GM23248 (cell line): ENCODE results near the gene CYS1. TPM values are rescaled to one million over a fixed set of nuclear protein-coding genes. Genes with fewer than 3 reads are reported as not detected.

Source experiments
- DNase-seq: peaks from one replicate; pipeline ENCODE4 v3.0.0-alpha.2; 2015
- H2AFZ ChIP-seq: fragments of 200-600 bp; sonication (generic); 2 replicates; pipeline ENCODE4 v1.6.1; 2016; ENCODE audit warnings: antibody characterized with exemption
- H3F3A ChIP-seq: fragments of 200-600 bp; sonication (generic); 2 replicates; pipeline ENCODE4 v1.6.1; 2016; ENCODE audit warnings: mild to moderate bottlenecking, antibody characterized with exemption, mixed run types; ENCODE audit not compliant: insufficient read depth
- H3K27ac ChIP-seq: fragments of 200-600 bp; sonication (generic); 2 replicates; pipeline ENCODE4 v1.5.1; 2016; ENCODE audit warnings: mild to moderate bottlenecking
- H3K27me3 ChIP-seq: fragments of 200-600 bp; sonication (generic); replicated peaks from 2 replicates; pipeline ENCODE4 v1.6.1; 2016; ENCODE audit warnings: mild to moderate bottlenecking; ENCODE audit not compliant: insufficient read depth
- H3K36me3 ChIP-seq: fragments of 200-600 bp; sonication (generic); 2 replicates; pipeline ENCODE4 v1.6.1; 2016; ENCODE audit warnings: low read depth, mild to moderate bottlenecking
- H3K4me1 ChIP-seq: fragments of 200-600 bp; sonication (generic); 2 replicates; pipeline ENCODE4 v1.6.1; 2016; ENCODE audit warnings: mild to moderate bottlenecking; ENCODE audit not compliant: insufficient read depth
- H3K4me2 ChIP-seq: fragments of 200-600 bp; sonication (generic); one replicate; pipeline ENCODE4 v1.6.1; 2016; ENCODE audit warnings: mild to moderate bottlenecking; ENCODE audit not compliant: unreplicated experiment
- H3K4me3 ChIP-seq: fragments of 200-600 bp; sonication (generic); 2 replicates; pipeline ENCODE4 v1.5.1; 2016; ENCODE audit warnings: mild to moderate bottlenecking
- H3K79me2 ChIP-seq: fragments of 200-600 bp; sonication (generic); 2 replicates; pipeline ENCODE4 v1.6.1; 2016; ENCODE audit warnings: mild to moderate bottlenecking; ENCODE audit not compliant: insufficient read depth
- H3K9ac ChIP-seq: fragments of 200-600 bp; sonication (generic); 2 replicates; pipeline ENCODE4 v1.6.1; 2016; ENCODE audit warnings: mild to moderate bottlenecking
- H3K9me2 ChIP-seq: fragments of 200-600 bp; sonication (generic); 2 replicates; pipeline ENCODE4 v1.6.1; 2016; ENCODE audit warnings: mixed run types, mild to moderate bottlenecking, moderate library complexity; ENCODE audit not compliant: insufficient read depth
- H3K9me3 ChIP-seq: fragments of 200-600 bp; sonication (generic); one replicate; pipeline ENCODE4 v1.6.1; 2017; ENCODE audit warnings: low read depth
- H4K20me1 ChIP-seq: fragments of 200-600 bp; sonication (generic); 2 replicates; pipeline ENCODE4 v1.6.0; 2016; ENCODE audit not compliant: insufficient read depth
- EZH2 ChIP-seq: fragments of 200-600 bp; sonication (generic); IDR thresholded peaks from 2 replicates; pipeline ENCODE4 v1.6.1; 2018; ENCODE audit warnings: antibody characterized with exemption, mild to moderate bottlenecking; ENCODE audit not compliant: insufficient read depth, poor library complexity, severe bottlenecking
- EZH2phosphoT487 ChIP-seq: fragments of 200-600 bp; sonication (generic); IDR thresholded peaks from 2 replicates; pipeline ENCODE4 v1.6.1; 2018; ENCODE audit warnings: antibody characterized with exemption, moderate library complexity, mild to moderate bottlenecking, low read depth; ENCODE audit not compliant: insufficient read depth
- WGBS, 2 experiments: methylation state at CpG; one replicate each; pipeline ENCODE4 v1.1.6; 2015 to 2017; ENCODE audit warnings: low lambda C conversion rate in 2 of 2, low coverage in 1 of 2; ENCODE audit errors: missing lambda C conversion rate in 2 of 2; 5-methylcytosine and 5-hydroxymethylcytosine counted together
- in situ Hi-C: fragments of 300-500 bp; cut with MboI; formaldehyde crosslinking; loops from 2 replicates; pipeline ENCODE4 v1.15.0; 2020
- polyA plus RNA-seq: library from polyadenylated mRNA; unstranded; fragments of >200 nt; fragmentation: Nextera tagmentation; extraction: Ambion mirVana; gene quantifications from 2 replicates; pipeline ENCODE4 v1.2.1, GENCODE V29; 2016
- total RNA-seq: library from RNA; depleted of rRNA; stranded (reverse); fragments of >200 nt; shearing (Covaris generic); gene quantifications from 2 replicates; pipeline ENCODE4 v1.2.3, GENCODE V29; 2014

The CYS1 gene
- total and polyA plus RNA-seq, 2 experiments from 2014 or later: 3.1 to 6.1 TPM

GRCh38 chr2:10125842-10126631 is 45.8 kb upstream of the CYS1 start:
- TF ChIP-seq EZH2phosphoT487 (no peak), EZH2 (no peak)
- Histone ChIP-seq H2AFZ (no peak overlapping the region), H3K4me2 (no peak overlapping the region), H3K27ac (no peak overlapping the region), H3K36me3 (no peaks in the 10 kb centered on the region), H3K27me3 (no peaks in the 10 kb centered on the region), H3F3A (peaks cover 25% of the 10 kb centered on the region), H3K9ac (no peak overlapping the region), H3K79me2 (peaks cover 6% of the 10 kb centered on the region; the same call in 1 of the 2 replicates), H3K9me2 (no peaks in the 10 kb centered on the region), H3K9me3 (no peaks in the 10 kb centered on the region), H3K4me3 (no peak overlapping the region), H3K4me1 (peaks cover 26% of the 10 kb centered on the region), H4K20me1 (no peaks in the 10 kb centered on the region)
- in situ Hi-C loops: no loop called here
- WGBS, 2 experiments: 80 to 85% methylated on average over 6 of the region's 6 CpGs
- no peak for DNase-seq

GRCh38 chr2:10124538-10125045 is 44.4 kb upstream of the CYS1 start:
- peaks cover 6% of the 10 kb centered on the region; the same call in 1 of the 2 replicates for H3K79me2 ChIP-seq
- peak overlapping the region; percentile 93 for H3K4me2 ChIP-seq
- in situ Hi-C loops: loop anchor here (25.0 kb wide), 1 partner anchor 538 kb away; no protein-coding TSS in a partner anchor

GRCh38 chr2:10123281-10123680 is 43.1 kb upstream of the CYS1 start:
- TF ChIP-seq EZH2 (no peak), EZH2phosphoT487 (no peak)
- in situ Hi-C loops: loop anchor here (25.0 kb wide), 1 partner anchor 539 kb away; no protein-coding TSS in a partner anchor
- Histone ChIP-seq H3K27me3 (no peaks in the 10 kb centered on the region), H3K4me3 (peak overlapping the region; percentile 80), H3F3A (peaks cover 35% of the 10 kb centered on the region), H4K20me1 (no peaks in the 10 kb centered on the region), H3K9me3 (no peaks in the 10 kb centered on the region), H3K27ac (peak overlapping the region; percentile 83), H3K79me2 (peaks cover 6% of the 10 kb centered on the region; the same call in 1 of the 2 replicates), H2AFZ (0 out of 2 replicates have a peak overlapping the region, but pooled peaks have one; percentile 37), H3K9ac (peak overlapping the region; percentile 79), H3K9me2 (no peaks in the 10 kb centered on the region), H3K4me2 (peak overlapping the region; percentile 93), H3K36me3 (no peaks in the 10 kb centered on the region), H3K4me1 (peaks cover 29% of the 10 kb centered on the region)
- 0 to 1% methylated on average over 16 to 18 of the region's 18 CpGs for WGBS, 2 experiments
- peak; percentile 32 for DNase-seq

More at GRCh38 chr2:10124538-10125045, 44.4 kb upstream of the CYS1 start:
- Histone ChIP-seq H3K9ac (peak overlapping the region; percentile 69), H3K9me3 (no peaks in the 10 kb centered on the region), H4K20me1 (no peaks in the 10 kb centered on the region), H3K36me3 (no peaks in the 10 kb centered on the region), H3K27ac (peak overlapping the region; percentile 83), H3F3A (peaks cover 30% of the 10 kb centered on the region), H3K4me1 (peaks cover 29% of the 10 kb centered on the region), H3K9me2 (no peaks in the 10 kb centered on the region), H3K27me3 (no peaks in the 10 kb centered on the region), H3K4me3 (peak overlapping the region; percentile 80), H2AFZ (no peak overlapping the region)
- WGBS, 2 experiments: 2 to 3% methylated on average over 5 of the region's 5 CpGs
- TF ChIP-seq EZH2 (no peak), EZH2phosphoT487 (no peak)
- DNase-seq: peak; percentile 87

GRCh38 chr2:10122500-10123280 is 42.5 kb upstream of the CYS1 start, which contains the start of gene RRM2:
Gene RRM2 (plus strand): TSS chr2:10122739. CDS start chr2:10122799, 60 bp downstream.
- Histone ChIP-seq H3K79me2 (peaks cover 6% of the 10 kb centered on the region; the same call in 1 of the 2 replicates), H3K4me3 (peak within 1 kb of the TSS; percentile 80), H3K27ac (peak within 1 kb of the TSS; percentile 83), H3F3A (peaks cover 35% of the 10 kb centered on the region), H4K20me1 (no peaks in the 10 kb centered on the region), H3K9me2 (no peaks in the 10 kb centered on the region), H3K36me3 (no peaks in the 10 kb centered on the region), H2AFZ (peak within 1 kb of the TSS; percentile 65), H3K27me3 (no peaks in the 10 kb centered on the region), H3K9ac (peak within 1 kb of the TSS; percentile 79), H3K4me1 (peaks cover 29% of the 10 kb centered on the region), H3K9me3 (no peaks in the 10 kb centered on the region), H3K4me2 (peak within 1 kb of the TSS; percentile 93)
- peak; percentile 96 for DNase-seq
- TF ChIP-seq EZH2: no peak
- TF ChIP-seq EZH2phosphoT487: no peak
- in situ Hi-C loops: loop anchor here (25.0 kb wide), 1 partner anchor 540 kb away; no protein-coding TSS in a partner anchor
- 1 to 2% methylated on average over 65 to 75 of the region's 81 CpGs for WGBS, 2 experiments
